Fibroblast of pulmonary artery (primary cell): ENCODE results near the gene ARHGAP6.

ENCODE experiments used
- DNase-seq: peaks from one replicate; pipeline ENCODE4 v3.0.0-alpha.2; 2010; ENCODE audit warnings: low read depth
- H3K4me3 ChIP-seq: replicated peaks from 2 replicates; pipeline ENCODE4 v1.5.1; 2011; ENCODE audit warnings: low read depth, mild to moderate bottlenecking, control low read depth, low read length, moderate library complexity
- TF ChIP-seq, protein P1 (sequence below): IDR thresholded peaks from 2 replicates; pipeline ENCODE4 v1.5.1; 2011; ENCODE audit warnings: mild to moderate bottlenecking, control low read depth, low read length, inconsistent platforms; ENCODE audit errors: missing control alignments

Gene ARHGAP6

DNA sequence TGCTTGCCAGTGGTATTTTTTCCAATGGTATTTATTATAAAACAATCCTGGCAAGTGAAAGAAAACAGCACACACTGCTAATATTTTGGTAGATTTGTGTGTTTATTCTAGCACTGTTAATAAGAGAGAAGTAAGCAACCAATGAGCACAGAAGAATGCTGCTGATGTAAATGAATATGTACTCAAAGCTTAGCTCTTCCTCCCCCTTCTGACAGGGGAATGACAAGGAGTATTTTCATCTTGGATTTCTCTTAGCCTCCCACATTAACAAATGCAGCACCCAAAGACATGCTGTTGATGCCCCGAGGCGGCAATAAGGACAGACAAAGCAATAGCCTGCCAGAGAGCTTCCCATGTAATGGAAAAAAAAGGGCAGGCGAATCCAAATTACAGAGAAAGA is 18.6 kb downstream of the ARHGAP6 start:
- H3K4me3 ChIP-seq: no peak overlapping the region
- no peak for DNase-seq
- TF ChIP-seq, protein P1, sequence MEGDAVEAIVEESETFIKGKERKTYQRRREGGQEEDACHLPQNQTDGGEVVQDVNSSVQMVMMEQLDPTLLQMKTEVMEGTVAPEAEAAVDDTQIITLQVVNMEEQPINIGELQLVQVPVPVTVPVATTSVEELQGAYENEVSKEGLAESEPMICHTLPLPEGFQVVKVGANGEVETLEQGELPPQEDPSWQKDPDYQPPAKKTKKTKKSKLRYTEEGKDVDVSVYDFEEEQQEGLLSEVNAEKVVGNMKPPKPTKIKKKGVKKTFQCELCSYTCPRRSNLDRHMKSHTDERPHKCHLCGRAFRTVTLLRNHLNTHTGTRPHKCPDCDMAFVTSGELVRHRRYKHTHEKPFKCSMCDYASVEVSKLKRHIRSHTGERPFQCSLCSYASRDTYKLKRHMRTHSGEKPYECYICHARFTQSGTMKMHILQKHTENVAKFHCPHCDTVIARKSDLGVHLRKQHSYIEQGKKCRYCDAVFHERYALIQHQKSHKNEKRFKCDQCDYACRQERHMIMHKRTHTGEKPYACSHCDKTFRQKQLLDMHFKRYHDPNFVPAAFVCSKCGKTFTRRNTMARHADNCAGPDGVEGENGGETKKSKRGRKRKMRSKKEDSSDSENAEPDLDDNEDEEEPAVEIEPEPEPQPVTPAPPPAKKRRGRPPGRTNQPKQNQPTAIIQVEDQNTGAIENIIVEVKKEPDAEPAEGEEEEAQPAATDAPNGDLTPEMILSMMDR: no peak

DNA sequence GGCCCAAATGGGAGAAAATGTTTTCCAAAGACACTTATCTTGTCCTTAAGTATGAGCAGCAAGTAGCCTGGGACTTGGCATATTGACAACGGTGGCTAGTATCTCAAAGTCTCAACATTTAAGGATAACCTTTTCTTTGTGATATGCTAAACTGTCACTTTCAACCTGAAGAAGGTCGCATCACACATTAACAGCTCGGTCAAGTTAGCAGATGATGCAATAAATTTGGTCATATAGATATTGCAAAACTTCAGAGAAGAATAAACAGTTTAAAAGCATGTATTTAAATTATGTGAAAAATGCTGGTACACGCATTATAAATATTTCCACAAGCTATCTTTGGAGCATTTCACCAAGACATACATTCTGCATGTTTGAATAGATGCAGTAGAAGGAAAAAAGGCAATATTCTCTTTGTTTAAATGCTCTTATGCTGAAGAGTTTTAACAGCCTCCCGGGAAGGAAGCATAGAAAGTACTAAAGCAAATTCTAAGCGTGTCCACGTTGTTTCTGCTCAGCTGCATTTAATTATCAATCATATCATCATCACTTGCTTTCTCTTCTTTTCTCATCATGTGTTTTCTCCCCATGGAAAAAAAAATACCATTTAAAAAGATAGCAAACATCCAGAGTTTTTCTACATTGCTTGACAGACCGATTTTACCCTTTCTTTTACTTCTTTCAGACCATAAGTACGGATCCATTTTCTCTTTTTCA is 24.2 kb downstream of the ARHGAP6 start:
- DNase-seq: peak; percentile 14
- no peak overlapping the region for H3K4me3 ChIP-seq
- TF ChIP-seq, protein P1: no peak

DNA sequence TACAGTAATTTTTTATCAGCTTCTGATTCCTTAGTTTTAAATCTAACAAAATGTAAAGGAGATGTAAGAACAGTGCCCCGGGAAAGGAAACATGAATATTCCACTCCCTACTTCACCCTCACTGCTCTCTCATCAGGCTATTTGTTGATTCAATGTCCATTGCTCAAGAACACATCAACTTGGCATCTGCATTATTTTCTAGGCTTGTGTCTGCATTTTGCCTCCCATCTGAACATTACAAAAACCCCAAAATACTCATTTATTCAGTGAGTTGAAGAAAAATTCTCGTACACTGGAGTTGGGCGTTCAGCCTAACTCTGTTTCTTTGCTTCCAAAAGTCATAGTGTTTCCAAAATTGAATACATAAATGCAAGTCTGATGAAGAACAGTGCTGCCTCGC is 25.6 kb downstream of the ARHGAP6 start:
- DNase-seq: no peak
- no peak overlapping the region for H3K4me3 ChIP-seq
- TF ChIP-seq, protein P1: no peak

DNA sequence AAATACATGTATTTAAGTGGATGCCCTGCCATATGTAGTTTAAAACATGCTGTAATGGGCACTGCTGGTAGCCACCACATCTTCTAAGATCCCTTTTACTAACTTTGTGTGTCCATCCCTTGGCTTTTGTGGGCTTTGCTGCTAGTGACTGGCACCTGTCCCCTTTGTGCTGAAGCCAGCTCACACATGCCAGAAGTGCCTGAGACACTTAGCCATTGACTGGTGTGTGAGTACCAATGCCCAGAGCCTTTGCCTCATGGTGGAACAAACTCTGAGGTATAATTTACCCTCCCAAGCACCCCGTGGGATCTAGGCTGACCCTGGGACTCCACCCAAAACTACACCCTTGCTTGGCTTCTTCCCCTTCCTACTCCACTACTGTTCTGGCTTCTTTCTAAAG is 33.0 kb downstream of the ARHGAP6 start:
- DNase-seq: no peak
- no peak overlapping the region for H3K4me3 ChIP-seq
- TF ChIP-seq, protein P1: no peak

DNA sequence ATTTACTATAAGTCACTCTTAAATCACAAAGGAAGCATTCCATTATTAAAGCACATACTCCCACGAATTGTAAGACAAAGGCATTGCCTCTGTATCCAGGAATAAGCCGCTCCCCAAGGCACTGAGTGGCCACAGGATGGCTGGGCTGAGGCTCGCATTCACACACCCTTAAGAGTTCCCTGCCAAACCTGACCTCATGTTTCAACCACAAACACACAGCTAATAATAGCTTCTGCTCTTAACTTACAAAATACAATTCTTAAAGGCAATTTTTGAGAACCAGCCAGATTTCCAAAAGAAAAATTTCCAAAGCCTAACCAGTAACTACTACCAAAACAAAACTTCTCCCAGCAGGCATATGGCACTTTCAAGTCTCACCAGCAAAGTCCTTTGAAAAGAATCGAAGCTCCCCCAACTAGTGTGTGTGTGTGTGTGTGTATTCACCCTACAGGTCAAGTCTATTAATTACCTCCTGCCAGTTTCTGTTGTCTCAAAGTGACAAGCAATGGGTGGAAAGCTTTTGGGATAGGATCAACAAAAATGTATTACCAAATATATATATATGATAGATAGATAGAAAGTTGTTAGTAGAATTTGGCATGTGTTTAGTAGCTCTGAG is 36.0 kb downstream of the ARHGAP6 start:
- TF ChIP-seq, protein P1: no peak
- no peak overlapping the region for H3K4me3 ChIP-seq
- peak; percentile 91 for DNase-seq

DNA sequence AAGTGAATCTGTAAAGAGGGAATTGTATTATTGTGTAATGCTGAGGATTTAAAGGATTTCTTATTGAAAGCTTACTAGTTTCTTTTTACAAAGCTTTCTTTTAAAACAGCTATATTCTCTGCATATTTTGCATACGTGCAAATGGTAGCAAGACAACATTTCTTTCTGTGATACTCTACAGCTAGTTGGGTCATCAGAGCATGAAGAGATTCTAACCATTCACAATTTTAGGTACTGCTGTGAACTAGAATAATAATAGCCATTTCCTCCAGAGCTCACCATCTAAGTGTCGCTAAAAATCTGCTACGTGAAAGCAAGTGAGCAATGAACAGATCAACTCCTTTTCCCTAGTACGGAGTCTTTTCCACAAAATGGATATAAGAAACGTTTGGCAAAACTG is 37.3 kb downstream of the ARHGAP6 start:
- DNase-seq: no peak
- TF ChIP-seq, protein P1: no peak
- H3K4me3 ChIP-seq: no peak overlapping the region

DNA sequence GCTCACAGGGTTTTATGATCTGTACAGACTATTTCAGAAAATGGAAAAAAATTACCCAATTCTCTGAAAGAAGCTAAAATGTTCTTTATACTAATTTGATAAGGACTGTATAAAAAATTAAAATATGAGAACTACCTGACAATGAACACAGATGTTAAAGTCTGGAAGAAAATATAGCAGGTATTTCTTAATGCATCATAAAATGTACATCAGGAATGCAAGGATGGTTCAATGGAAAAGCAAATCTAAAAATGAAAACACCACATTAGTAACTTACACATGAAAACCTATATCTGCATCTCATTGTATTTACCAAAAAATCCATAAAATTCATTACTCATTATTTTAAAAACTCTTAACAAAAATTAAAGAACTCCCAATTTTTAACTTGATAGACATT is 39.4 kb downstream of the ARHGAP6 start:
- no peak overlapping the region for H3K4me3 ChIP-seq
- TF ChIP-seq, protein P1: no peak

More for the DNA sequence above, 39.4 kb downstream of the ARHGAP6 start:
- DNase-seq: no peak
